Right lobe of liver (tissue), 4 donors: ENCODE data around the gene EDN1.

Experiments used
- CTCF ChIP-seq, 4 donors: fragments of 200-600 bp in 3 of 4; fragments of 450-650 bp in 1 of 4; IDR thresholded peaks; one replicate each; pipeline versions ENCODE4 v1.5.1 to v1.8.0; 2016 to 2022; ENCODE audit warnings: antibody characterized with exemption in 4 of 4, mild to moderate bottlenecking in 2 of 4
- POLR2A ChIP-seq: fragments of 450-650 bp; IDR thresholded peaks from one replicate; pipeline ENCODE4 v1.6.1; 2017; ENCODE audit warnings: antibody characterized with exemption, mild to moderate bottlenecking
- donor health status: DM: no; HTN: no; CAD: no.
- donor health status: DM: no; HTN: no; CAD: no.
- donor health status: DM: no; HTN: yes; CAD: no.

DNA sequence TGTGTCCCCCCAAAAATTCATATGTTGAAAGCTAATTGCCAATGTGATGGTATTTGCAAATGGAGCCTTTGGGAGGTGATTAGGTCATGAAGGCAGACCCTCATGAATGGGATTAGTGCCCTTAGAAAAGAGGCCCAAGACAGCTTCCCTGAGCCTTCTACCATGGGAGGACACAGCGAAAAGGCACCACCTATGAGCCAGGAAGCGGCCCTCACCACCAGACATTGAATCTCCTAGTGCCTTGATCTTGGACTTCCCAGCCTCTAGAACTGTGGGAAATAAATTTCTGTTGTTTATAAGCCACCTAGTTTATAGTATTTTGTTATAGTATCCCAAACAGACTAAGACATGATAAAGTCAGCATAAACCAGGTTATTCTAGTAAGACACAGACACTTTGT is 18.9 kb downstream of the EDN1 start:
- TF ChIP-seq CTCF (IDR thresholded peaks at IDR 0.05): no peak
- no peak for TF ChIP-seq POLR2A
